Sigmoid colon (tissue), 7 donors: Measurements from ENCODE around the gene TMEM25. TPM values are rescaled to one million over a fixed set of nuclear protein-coding genes. Genes with fewer than 3 reads are reported as not detected.

ENCODE experiments used
- DNase-seq: peaks from one replicate; pipeline ENCODE4 v3.0.0-alpha.2; 2019
- H3K27ac ChIP-seq, 4 donors: fragments of 200-600 bp; sonication (generic); one replicate each; pipeline ENCODE4 v1.5.1; 2016 to 2019; ENCODE audit warnings: mild to moderate bottlenecking in 1 of 4
- H3K27me3 ChIP-seq, 3 donors: fragments of 200-600 bp; sonication (generic); one replicate each; pipeline ENCODE4 v1.5.1; 2019; ENCODE audit warnings: mild to moderate bottlenecking in 1 of 3
- H3K36me3 ChIP-seq, 4 donors: fragments of 200-600 bp; sonication (generic); one replicate each; pipeline ENCODE4 v1.5.1; 2016 to 2019
- H3K4me1 ChIP-seq, 4 donors: fragments of 200-600 bp; sonication (generic); one replicate each; pipeline ENCODE4 v1.5.1; 2017 to 2019
- H3K4me3 ChIP-seq, 4 donors: fragments of 200-600 bp; sonication (generic); one replicate each; pipeline ENCODE4 v1.5.1; 2017 to 2019; ENCODE audit warnings: mild to moderate bottlenecking in 2 of 4, moderate library complexity in 1 of 4
- H3K9me3 ChIP-seq, 4 donors: fragments of 200-600 bp in 3 of 4; sonication (generic) in 3 of 4; one replicate each; pipeline versions ENCODE4 v1.5.1 to v1.6.1; 2013 to 2019
- CTCF ChIP-seq, 4 experiments: fragments of 450-650 bp in 3 of 4; fragments of 200-600 bp in 1 of 4; IDR thresholded peaks; one replicate each; pipeline ENCODE4 v1.5.1; 2016 to 2019; ENCODE audit warnings: antibody characterized with exemption in 4 of 4, mild to moderate bottlenecking in 3 of 4, moderate library complexity in 2 of 4
- WGBS, 2 donors: extraction: QIAGEN DNeasy Blood & Tissue Kit; methylation state at CpG; one replicate each; pipeline ENCODE4 v1.1.7; 2013; 5-methylcytosine and 5-hydroxymethylcytosine counted together
- intact Hi-C: fragments of 100-400 bp; cut with DNase I; formaldehyde crosslinking; loops from one replicate; pipeline ENCODE4 v1.15.1; 2023
- polyA plus RNA-seq, 3 donors: library from polyadenylated mRNA; stranded (reverse); fragments of 200-250 nt; gene quantifications; one replicate each; pipeline ENCODE4 v1.2.3, GENCODE V29; 2013
- total RNA-seq, 4 donors: library from RNA; depleted of rRNA; stranded (reverse); fragments of >200 nt; gene quantifications; one replicate each; pipeline ENCODE4 v1.1.0, GENCODE V29; 2016
- donor health status: healthy with polysubstance abuse.
- donor health status: Bipolar disorder and iron deficiency.
- donor health status: healthy.

Gene TMEM25
- total and polyA plus RNA-seq, 7 donors: 2.5 to 35.2 (median 20.9) TPM

- no peak for TF ChIP-seq CTCF (IDR thresholded peaks at IDR 0.05)
- 84 to 86% methylated on average over 6 of the region's 6 CpGs for WGBS, 2 donors
- no peak for DNase-seq
- Histone ChIP-seq H3K4me1 (peaks cover 0 to 31% (median 21%) of the 10 kb centered on the region in 4 donors), H3K27me3 (no peaks in the 10 kb centered on the region), H3K27ac (no peak overlapping the region), H3K4me3 (no peak overlapping the region), H3K9me3 (no peaks in the 10 kb centered on the region), H3K36me3 (peaks cover 10 to 51% (median 32%) of the 10 kb centered on the region in 4 donors)
- intact Hi-C loops: no loop called here
These were observed 50.1 kb downstream of the TMEM25 start for GRCh38 chr11:118581057-118581456.

Other genes starting within 250 kb of the TMEM25 start
- under 1 TPM in 2 of 4 donors, not detected in 2; 0.28 to 0.36 TPM for gene CD3E, start 226.5 kb upstream of the TMEM25 start, total RNA-seq
- 10 to 100 TPM in 1 of 3 donors, 1 to 10 TPM in 1, under 1 TPM in 1; 0.92 to 42.3 (median 1.2) TPM for gene CD3E, start 226.5 kb upstream of the TMEM25 start, polyA plus RNA-seq
- gene CD3D, start 188.5 kb upstream of the TMEM25 start, total RNA-seq: 1 to 10 TPM in 2 of 4 donors, not detected in 2; 1.4 to 1.7 TPM
- 10 to 100 TPM in 1 of 3 donors, 1 to 10 TPM in 1, not detected in 1; 2.5 to 57.0 TPM for gene CD3D, start 188.5 kb upstream of the TMEM25 start, polyA plus RNA-seq
- 1 to 10 TPM in 1 of 4 donors, under 1 TPM in 2, not detected in 1; 0.66 to 3.5 (median 0.71) TPM for gene CD3G, start 186.8 kb upstream of the TMEM25 start, total RNA-seq
- 1 to 10 TPM in 1 of 3 donors, not detected in 2; 7.8 TPM for gene CD3G, start 186.8 kb upstream of the TMEM25 start, polyA plus RNA-seq
- 10 to 100 TPM; 33.8 to 37.4 (median 36.4) TPM for gene UBE4A, start 171.6 kb upstream of the TMEM25 start, total RNA-seq
- 10 to 100 TPM in 1 of 3 donors, 1 to 10 TPM in 2; 2.1 to 15.7 (median 2.4) TPM for gene UBE4A, start 171.6 kb upstream of the TMEM25 start, polyA plus RNA-seq
- 100 to 1,000 TPM in 2 of 4 donors, 10 to 100 TPM in 2; 54.7 to 141 (median 84.8) TPM for gene ATP5MG, start 129.6 kb upstream of the TMEM25 start, total RNA-seq
- 100 to 1,000 TPM; 232 to 559 (median 315) TPM for gene ATP5MG, start 129.6 kb upstream of the TMEM25 start, polyA plus RNA-seq
- 10 to 100 TPM; 42.9 to 93.9 (median 62.8) TPM for gene KMT2A, start 94.7 kb upstream of the TMEM25 start, total RNA-seq
- 10 to 100 TPM in 1 of 3 donors, 1 to 10 TPM in 2; 5.3 to 21.3 (median 5.4) TPM for gene KMT2A, start 94.7 kb upstream of the TMEM25 start, polyA plus RNA-seq
- gene TTC36, start 3.7 kb upstream of the TMEM25 start, total RNA-seq: 1 to 10 TPM in 3 of 4 donors, not detected in 1; 1.1 to 3.3 (median 1.6) TPM
- gene TTC36, start 3.7 kb upstream of the TMEM25 start, polyA plus RNA-seq: under 1 TPM in 1 of 3 donors, not detected in 2; 0.13 TPM
- gene IFT46, start 34.7 kb downstream of the TMEM25 start, total RNA-seq: 10 to 100 TPM; 23.8 to 65.8 (median 49.9) TPM
- 10 to 100 TPM in 1 of 3 donors, 1 to 10 TPM in 2; 8.1 to 12.6 (median 9.3) TPM for gene IFT46, start 34.7 kb downstream of the TMEM25 start, polyA plus RNA-seq
- gene ARCN1, start 41.2 kb downstream of the TMEM25 start, total RNA-seq: 10 to 100 TPM; 74.9 to 88.3 (median 82.4) TPM
- 100 to 1,000 TPM in 1 of 3 donors, 10 to 100 TPM in 2; 83.2 to 105 (median 88.9) TPM for gene ARCN1, start 41.2 kb downstream of the TMEM25 start, polyA plus RNA-seq
- gene PHLDB1, start 76.4 kb downstream of the TMEM25 start, total RNA-seq: 100 to 1,000 TPM in 2 of 4 donors, 10 to 100 TPM in 2; 51.8 to 126 (median 94.6) TPM
- 10 to 100 TPM; 33.6 to 44.4 (median 34.9) TPM for gene PHLDB1, start 76.4 kb downstream of the TMEM25 start, polyA plus RNA-seq
- gene TREH, start 148.5 kb downstream of the TMEM25 start, total RNA-seq: not detected
- 1 to 10 TPM in 2 of 3 donors, under 1 TPM in 1; 0.46 to 1.4 (median 1.2) TPM for gene TREH, start 148.5 kb downstream of the TMEM25 start, polyA plus RNA-seq